AG09309 (cell line): ENCODE data around the gene RPUSD2.

ENCODE experiments used
- DNase-seq: peaks from one replicate; pipeline ENCODE4 v3.0.0-alpha.2; 2010; ENCODE audit warnings: low read depth
- H3K4me3 ChIP-seq: 2 replicates; pipeline ENCODE4 v1.5.1; 2011; ENCODE audit warnings: mild to moderate bottlenecking, low read depth, low read length, moderate library complexity; ENCODE audit not compliant: control insufficient read depth
- TF ChIP-seq, protein P1 (sequence below): IDR thresholded peaks from 2 replicates; pipeline ENCODE4 v1.5.1; 2011; ENCODE audit warnings: mild to moderate bottlenecking, low read depth, low read length, inconsistent platforms; ENCODE audit not compliant: insufficient read depth, control insufficient read depth; ENCODE audit errors: missing control alignments

RPUSD2 gene

DNA sequence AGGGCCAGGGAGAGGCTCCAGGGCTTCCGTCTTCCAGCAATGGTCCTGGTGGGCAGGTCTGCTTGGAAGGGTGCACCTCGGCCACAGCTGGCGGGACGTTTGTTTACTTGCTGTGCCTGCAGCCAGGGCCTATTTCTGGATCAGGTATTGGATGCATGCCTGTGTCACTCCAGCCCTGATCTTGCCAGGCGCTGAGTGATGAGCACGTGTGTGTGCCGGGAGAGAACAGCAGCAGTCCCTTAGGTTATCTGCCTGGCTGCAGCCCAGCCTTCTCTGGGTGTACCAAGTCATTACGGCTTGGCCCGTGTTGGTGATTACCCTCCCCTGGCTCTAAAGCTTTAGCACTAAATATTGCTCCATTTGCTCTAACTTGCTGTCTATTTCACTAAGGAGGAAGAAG, 19.2 kb upstream of the RPUSD2 start:
- DNase-seq = no peak
- no peak overlapping the region for H3K4me3 ChIP-seq
- TF ChIP-seq, protein P1, sequence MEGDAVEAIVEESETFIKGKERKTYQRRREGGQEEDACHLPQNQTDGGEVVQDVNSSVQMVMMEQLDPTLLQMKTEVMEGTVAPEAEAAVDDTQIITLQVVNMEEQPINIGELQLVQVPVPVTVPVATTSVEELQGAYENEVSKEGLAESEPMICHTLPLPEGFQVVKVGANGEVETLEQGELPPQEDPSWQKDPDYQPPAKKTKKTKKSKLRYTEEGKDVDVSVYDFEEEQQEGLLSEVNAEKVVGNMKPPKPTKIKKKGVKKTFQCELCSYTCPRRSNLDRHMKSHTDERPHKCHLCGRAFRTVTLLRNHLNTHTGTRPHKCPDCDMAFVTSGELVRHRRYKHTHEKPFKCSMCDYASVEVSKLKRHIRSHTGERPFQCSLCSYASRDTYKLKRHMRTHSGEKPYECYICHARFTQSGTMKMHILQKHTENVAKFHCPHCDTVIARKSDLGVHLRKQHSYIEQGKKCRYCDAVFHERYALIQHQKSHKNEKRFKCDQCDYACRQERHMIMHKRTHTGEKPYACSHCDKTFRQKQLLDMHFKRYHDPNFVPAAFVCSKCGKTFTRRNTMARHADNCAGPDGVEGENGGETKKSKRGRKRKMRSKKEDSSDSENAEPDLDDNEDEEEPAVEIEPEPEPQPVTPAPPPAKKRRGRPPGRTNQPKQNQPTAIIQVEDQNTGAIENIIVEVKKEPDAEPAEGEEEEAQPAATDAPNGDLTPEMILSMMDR = no peak

DNA sequence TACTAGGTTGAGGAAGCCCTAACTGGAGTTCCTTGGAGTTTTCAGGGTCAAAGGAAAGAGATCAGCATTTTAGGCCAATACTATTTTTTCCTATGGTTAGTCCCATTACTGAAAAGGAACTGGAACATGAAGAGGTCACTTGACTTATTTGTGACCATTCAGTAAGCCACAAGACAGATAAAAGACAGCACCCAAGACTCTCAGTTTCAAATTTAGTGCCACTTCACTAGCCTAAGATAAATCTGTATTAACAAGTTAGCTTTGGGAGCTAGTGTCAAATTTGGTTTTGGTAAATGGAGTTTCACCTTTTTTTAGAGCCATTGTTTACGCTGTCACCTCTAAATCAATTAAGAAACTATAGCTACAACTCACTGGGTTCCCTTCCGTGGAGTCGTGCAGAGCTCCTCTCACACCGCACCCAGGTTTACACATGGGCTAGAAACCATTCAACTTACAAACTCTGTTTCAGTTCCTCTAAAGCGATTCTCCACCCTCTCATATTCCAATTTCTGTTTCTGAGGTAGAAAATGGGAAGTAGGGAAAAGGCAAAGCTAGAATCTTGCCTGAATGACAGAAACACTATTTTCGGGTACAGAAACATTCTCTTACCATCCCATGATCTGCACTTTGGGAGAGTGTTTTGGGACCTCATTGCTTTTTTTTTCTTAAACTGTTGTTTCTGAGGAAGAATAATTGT, 18.6 kb upstream of the RPUSD2 start:
- DNase-seq = no peak
- no peak overlapping the region for H3K4me3 ChIP-seq
- TF ChIP-seq, protein P1 = no peak

DNA sequence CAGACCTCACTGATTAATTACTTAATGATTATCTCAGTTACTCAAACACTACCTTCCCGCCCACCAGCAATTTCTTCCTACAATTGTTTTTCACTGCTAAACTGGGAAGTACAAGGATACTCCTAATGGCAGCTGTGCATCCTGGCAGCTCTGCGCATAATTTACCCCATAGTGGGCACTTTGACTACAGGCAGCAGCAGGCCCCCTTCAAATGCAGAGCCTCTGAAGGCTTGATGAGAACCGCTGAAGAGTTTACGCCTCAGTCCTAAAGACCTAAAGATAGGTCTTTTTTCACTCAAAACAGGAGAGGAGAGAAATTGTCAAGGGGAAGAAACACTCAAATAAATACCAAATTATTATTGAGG, 15.0 kb upstream of the RPUSD2 start:
- DNase-seq = no peak
- TF ChIP-seq, protein P1 = no peak
- no peak overlapping the region for H3K4me3 ChIP-seq

DNA sequence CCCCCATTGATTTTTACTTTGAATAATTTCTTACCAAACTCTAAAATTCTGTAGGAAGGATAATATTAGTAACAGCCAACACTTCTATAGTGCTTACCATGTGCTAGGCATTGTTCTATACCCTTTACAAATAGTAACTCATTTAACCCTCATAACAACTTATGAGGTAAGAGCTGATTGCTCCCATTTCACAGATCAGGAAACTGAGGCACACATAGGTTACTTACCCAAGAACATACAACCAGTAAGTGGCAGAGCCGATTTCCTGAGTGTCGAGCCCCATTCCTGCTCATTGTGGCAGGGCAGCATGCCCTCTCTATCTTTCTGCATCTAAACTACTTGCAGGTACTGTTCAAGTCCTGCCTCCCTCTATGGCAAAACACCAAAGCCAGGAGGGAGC, 13.2 kb upstream of the RPUSD2 start:
- no peak for DNase-seq
- H3K4me3 ChIP-seq = no peak overlapping the region
- TF ChIP-seq, protein P1 = no peak

DNA sequence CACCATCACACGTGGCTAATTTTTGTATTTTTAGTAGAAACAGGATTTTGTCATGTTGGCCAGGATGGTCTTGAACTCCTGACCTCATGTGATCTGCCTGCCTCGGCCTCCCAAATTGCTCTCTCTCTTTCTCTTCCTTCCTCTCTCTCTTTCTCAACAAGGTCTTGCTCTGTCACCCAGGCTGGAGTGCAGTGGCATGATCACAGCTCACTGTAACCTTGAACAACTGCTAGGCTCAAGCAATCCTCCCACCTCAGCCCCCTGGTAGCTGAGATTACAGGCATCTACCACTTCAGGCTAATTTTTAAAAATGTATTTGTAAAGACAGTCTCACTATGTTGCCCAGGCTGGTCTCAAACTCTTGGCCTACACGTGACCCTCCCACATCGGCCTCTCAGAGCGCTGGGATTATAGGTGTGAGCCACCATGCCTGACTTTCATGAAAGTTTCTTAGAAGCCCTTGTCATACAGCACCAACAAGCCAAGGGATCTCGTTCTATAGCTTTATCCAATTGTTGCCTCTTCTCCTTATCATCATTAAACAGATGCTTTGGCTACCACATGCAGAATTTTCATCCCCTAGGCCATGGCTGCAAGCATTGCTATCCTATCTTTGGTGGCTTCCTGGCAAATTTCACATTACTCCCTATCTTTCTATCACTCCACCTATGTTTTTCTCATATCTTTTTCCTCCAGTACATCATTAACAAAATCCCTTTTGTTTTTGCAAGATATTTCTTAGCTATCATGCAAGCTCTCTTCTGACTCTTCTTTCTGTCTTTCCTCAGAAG, 10.0 kb upstream of the RPUSD2 start:
- TF ChIP-seq, protein P1 = no peak
- no peak for DNase-seq
- H3K4me3 ChIP-seq = no peak overlapping the region

DNA sequence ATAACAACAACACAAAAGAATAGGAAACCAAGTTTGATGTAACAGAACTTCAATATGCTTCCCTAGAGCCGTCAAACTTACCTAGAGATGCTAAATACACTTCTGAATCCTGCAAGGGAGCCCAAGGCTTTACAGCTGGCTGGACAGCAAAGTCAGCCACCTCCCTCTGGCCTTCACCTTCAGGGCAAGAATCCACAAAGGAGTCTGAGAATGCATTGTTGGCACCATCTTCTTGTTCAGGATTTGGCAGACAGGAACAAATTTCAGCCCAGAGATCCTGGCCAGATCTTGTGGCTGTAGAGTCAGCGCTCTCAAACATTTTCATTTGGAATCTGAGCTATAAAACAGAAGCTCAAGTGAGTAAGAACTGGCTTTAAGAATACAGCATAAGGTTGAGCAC, 6.4 kb upstream of the RPUSD2 start:
- TF ChIP-seq, protein P1 = no peak
- no peak for DNase-seq
- no peak overlapping the region for H3K4me3 ChIP-seq
